Measurements from ENCODE around the gene ATG4A. TPM values are rescaled to one million over a fixed set of nuclear protein-coding genes. Genes with fewer than 3 reads are reported as not detected.

Gene ATG4A
- total RNA-seq, 2 experiments from 2014 or later, result 9.4 to 9.7 TPM

- CTCF ChIA-PET, result no interaction called here
- POLR2A ChIA-PET, result no interaction called here
Measured at GRCh38 chrX:108163333-108164082, 71.9 kb downstream of the ATG4A start.

- ChIA-PET CTCF (no interaction called here), POLR2A (no interaction called here)
Measured at GRCh38 chrX:108165383-108166111, 74.0 kb downstream of the ATG4A start.

GRCh38 chrX:108167211-108167872 lies 75.8 kb downstream of the ATG4A start:
- CTCF ChIA-PET, result no interaction called here

GRCh38 chrX:108168961-108169740 lies 77.6 kb downstream of the ATG4A start:
- POLR2A ChIA-PET, result no interaction called here
- CTCF ChIA-PET, result no interaction called here

More at GRCh38 chrX:108167211-108167872, 75.8 kb downstream of the ATG4A start:
- POLR2A ChIA-PET, result no interaction called here

GRCh38 chrX:108169768-108170167 lies 78.2 kb downstream of the ATG4A start:
- ChIA-PET POLR2A (no interaction called here), CTCF (no interaction called here)

- CTCF ChIA-PET, result no interaction called here
- POLR2A ChIA-PET, result no interaction called here
Measured at GRCh38 chrX:108171671-108172070, 80.1 kb downstream of the ATG4A start.

- POLR2A ChIA-PET, result no interaction called here
- CTCF ChIA-PET, result no interaction called here
Measured at GRCh38 chrX:108173874-108174273, 82.3 kb downstream of the ATG4A start.

- CTCF ChIA-PET, result no interaction called here
Measured at GRCh38 chrX:108177351-108178142, 86.0 kb downstream of the ATG4A start.

GRCh38 chrX:108178143-108178498 lies 86.5 kb downstream of the ATG4A start:
- CTCF ChIA-PET, result no interaction called here

More at GRCh38 chrX:108177351-108178142, 86.0 kb downstream of the ATG4A start:
- POLR2A ChIA-PET, result no interaction called here

GRCh38 chrX:108186811-108187210 lies 95.2 kb downstream of the ATG4A start:
- CTCF ChIA-PET, result no interaction called here
- POLR2A ChIA-PET, result no interaction called here

More at GRCh38 chrX:108178143-108178498, 86.5 kb downstream of the ATG4A start:
- POLR2A ChIA-PET, result no interaction called here

- ChIA-PET POLR2A (no interaction called here), CTCF (no interaction called here)
Measured at GRCh38 chrX:108198420-108198819, 106.8 kb downstream of the ATG4A start.

- ChIA-PET POLR2A (no interaction called here), CTCF (no interaction called here)
Measured at GRCh38 chrX:108199041-108199440, 107.5 kb downstream of the ATG4A start.

GRCh38 chrX:108199691-108200090 lies 108.1 kb downstream of the ATG4A start:
- CTCF ChIA-PET, result no interaction called here
- POLR2A ChIA-PET, result no interaction called here

GRCh38 chrX:108203540-108203939 lies 112.0 kb downstream of the ATG4A start:
- ChIA-PET CTCF (no interaction called here), POLR2A (no interaction called here)

Other genes starting within 250 kb of the ATG4A start
- not detected for gene TEX13B, start 109.4 kb upstream of the ATG4A start, total RNA-seq
- gene VSIG1, start 46.7 kb upstream of the ATG4A start, total RNA-seq, result under 1 TPM; 0.67 to 0.74 TPM
- 10 to 100 TPM; 43.2 to 45.6 TPM for gene PSMD10, start 236 bp upstream of the ATG4A start, total RNA-seq

Measured in activated CD8-positive, alpha-beta memory T cell treated with anti-CD3 and anti-CD28 coated beads for 36 hours (primary cell).